ENCODE measurements around the gene ZCCHC4. TPM values are rescaled to one million over a fixed set of nuclear protein-coding genes. Genes with fewer than 3 reads are reported as not detected.

Gene ZCCHC4
- total RNA-seq, 1 donor from 2014 or later: 6.0 TPM

- H3K9me3 Mint-ChIP-seq (ENCODE audit: low read depth): peaks cover 32% of the 10 kb centered on the region
- H3K4me3 Mint-ChIP-seq (ENCODE audit: unreplicated experiment): no peak overlapping the region
- no peak overlapping the region for H3K27ac Mint-ChIP-seq (ENCODE audit: unreplicated experiment)
- no peaks in the 10 kb centered on the region for H3K27me3 Mint-ChIP-seq (ENCODE audit: low read depth)
- no peak for TF ChIP-seq CTCF (IDR thresholded peaks at IDR 0.05)
- H3K4me1 Mint-ChIP-seq (ENCODE audit: low read depth): no peaks in the 10 kb centered on the region
- H3K36me3 Mint-ChIP-seq (ENCODE audit: low read depth): peaks cover 11% of the 10 kb centered on the region
- DNase-seq (ENCODE audit: low spot score): no peak
Observed at GRCh38 chr4:25290490-25291067, 22.0 kb upstream of the ZCCHC4 start.

- H3K27me3 Mint-ChIP-seq (ENCODE audit: low read depth): no peaks in the 10 kb centered on the region
- no peak for DNase-seq (ENCODE audit: low spot score)
- no peaks in the 10 kb centered on the region for H3K4me1 Mint-ChIP-seq (ENCODE audit: low read depth)
- H3K9me3 Mint-ChIP-seq (ENCODE audit: low read depth): peaks cover 27% of the 10 kb centered on the region
- no peak overlapping the region for H3K27ac Mint-ChIP-seq (ENCODE audit: unreplicated experiment)
- TF ChIP-seq CTCF (IDR thresholded peaks at IDR 0.05): no peak
- no peak overlapping the region for H3K4me3 Mint-ChIP-seq (ENCODE audit: unreplicated experiment)
- peaks cover 11% of the 10 kb centered on the region for H3K36me3 Mint-ChIP-seq (ENCODE audit: low read depth)
Observed at GRCh38 chr4:25291158-25291733, 21.3 kb upstream of the ZCCHC4 start.

GRCh38 chr4:25297528-25298242 is 14.9 kb upstream of the ZCCHC4 start:
- Mint-ChIP-seq H3K36me3 (ENCODE audit: low read depth) (no peaks in the 10 kb centered on the region), H3K27me3 (ENCODE audit: low read depth) (peaks cover 17% of the 10 kb centered on the region), H3K9me3 (ENCODE audit: low read depth) (no peaks in the 10 kb centered on the region), H3K27ac (ENCODE audit: unreplicated experiment) (no peak overlapping the region), H3K4me1 (ENCODE audit: low read depth) (no peaks in the 10 kb centered on the region), H3K4me3 (ENCODE audit: unreplicated experiment) (no peak overlapping the region)
- no peak for TF ChIP-seq CTCF (IDR thresholded peaks at IDR 0.05)
- DNase-seq (ENCODE audit: low spot score): no peak

GRCh38 chr4:25299476-25300203 is 12.9 kb upstream of the ZCCHC4 start:
- no peak for TF ChIP-seq CTCF (IDR thresholded peaks at IDR 0.05)
- Mint-ChIP-seq H3K27me3 (ENCODE audit: low read depth) (peaks cover 19% of the 10 kb centered on the region), H3K27ac (ENCODE audit: unreplicated experiment) (no peak overlapping the region), H3K9me3 (ENCODE audit: low read depth) (no peaks in the 10 kb centered on the region), H3K4me1 (ENCODE audit: low read depth) (no peaks in the 10 kb centered on the region), H3K36me3 (ENCODE audit: low read depth) (no peaks in the 10 kb centered on the region), H3K4me3 (ENCODE audit: unreplicated experiment) (no peak overlapping the region)
- no peak for DNase-seq (ENCODE audit: low spot score)

GRCh38 chr4:25301471-25301870 is 11.1 kb upstream of the ZCCHC4 start:
- no peak for TF ChIP-seq CTCF (IDR thresholded peaks at IDR 0.05)
- DNase-seq (ENCODE audit: low spot score): no peak
- Mint-ChIP-seq H3K4me3 (ENCODE audit: unreplicated experiment) (no peak overlapping the region), H3K27ac (ENCODE audit: unreplicated experiment) (no peak overlapping the region), H3K9me3 (ENCODE audit: low read depth) (no peaks in the 10 kb centered on the region), H3K36me3 (ENCODE audit: low read depth) (no peaks in the 10 kb centered on the region), H3K4me1 (ENCODE audit: low read depth) (no peaks in the 10 kb centered on the region), H3K27me3 (ENCODE audit: low read depth) (peaks cover 20% of the 10 kb centered on the region)

Data from chondrocyte (in vitro differentiated cells).